Upper lobe of left lung (tissue), 4 donors: ENCODE data around the gene SMYD3.

ENCODE experiments used
- EP300 ChIP-seq, 4 donors: sonication (generic); formaldehyde crosslinking; IDR thresholded peaks; one replicate each; pipeline ENCODE4 v1.5.1; 2017; ENCODE audit warnings: antibody characterized with exemption in 4 of 4, control low read depth in 2 of 4
- POLR2A ChIP-seq, 4 donors: fragments of 450-650 bp; IDR thresholded peaks; one replicate each; pipeline ENCODE4 v1.5.1; 2016 to 2017; ENCODE audit warnings: antibody characterized with exemption in 4 of 4, mild to moderate bottlenecking in 2 of 4
- TF ChIP-seq, protein P1 (sequence below), 6 experiments: fragments of 450-650 bp in 4 of 6; fragments of 200-600 bp in 2 of 6; sonication (generic) in 2 of 6; IDR thresholded peaks; one replicate each; pipeline ENCODE4 v1.5.1; 2016 to 2019; ENCODE audit warnings: antibody characterized with exemption in 6 of 6

DNA sequence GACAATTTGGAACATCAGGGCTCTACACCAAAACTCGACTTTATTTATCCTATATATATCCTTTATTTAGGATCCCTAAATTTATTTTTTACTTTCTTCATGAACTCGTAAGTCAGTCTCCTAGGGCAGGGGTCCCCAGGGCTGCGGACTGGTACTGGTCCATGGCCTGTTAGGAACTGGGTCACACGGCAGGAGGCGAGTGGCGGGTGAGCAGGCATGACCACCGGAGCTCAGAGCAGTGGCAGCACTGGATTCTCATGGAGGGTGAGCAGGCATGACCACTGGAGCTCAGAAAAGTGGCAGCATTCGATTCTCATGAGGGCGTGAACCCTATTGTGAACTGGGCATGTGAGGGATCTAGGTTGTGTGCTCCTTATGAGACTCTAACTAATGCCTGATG lies 427.0 kb downstream of the SMYD3 start:
- TF ChIP-seq EP300 (IDR thresholded peaks at IDR 0.05) (no peak), POLR2A (IDR thresholded peaks at IDR 0.05) (no peak)
- TF ChIP-seq, protein P1, sequence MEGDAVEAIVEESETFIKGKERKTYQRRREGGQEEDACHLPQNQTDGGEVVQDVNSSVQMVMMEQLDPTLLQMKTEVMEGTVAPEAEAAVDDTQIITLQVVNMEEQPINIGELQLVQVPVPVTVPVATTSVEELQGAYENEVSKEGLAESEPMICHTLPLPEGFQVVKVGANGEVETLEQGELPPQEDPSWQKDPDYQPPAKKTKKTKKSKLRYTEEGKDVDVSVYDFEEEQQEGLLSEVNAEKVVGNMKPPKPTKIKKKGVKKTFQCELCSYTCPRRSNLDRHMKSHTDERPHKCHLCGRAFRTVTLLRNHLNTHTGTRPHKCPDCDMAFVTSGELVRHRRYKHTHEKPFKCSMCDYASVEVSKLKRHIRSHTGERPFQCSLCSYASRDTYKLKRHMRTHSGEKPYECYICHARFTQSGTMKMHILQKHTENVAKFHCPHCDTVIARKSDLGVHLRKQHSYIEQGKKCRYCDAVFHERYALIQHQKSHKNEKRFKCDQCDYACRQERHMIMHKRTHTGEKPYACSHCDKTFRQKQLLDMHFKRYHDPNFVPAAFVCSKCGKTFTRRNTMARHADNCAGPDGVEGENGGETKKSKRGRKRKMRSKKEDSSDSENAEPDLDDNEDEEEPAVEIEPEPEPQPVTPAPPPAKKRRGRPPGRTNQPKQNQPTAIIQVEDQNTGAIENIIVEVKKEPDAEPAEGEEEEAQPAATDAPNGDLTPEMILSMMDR (IDR thresholded peaks at IDR 0.05) = no peak
